ENCODE data around the gene SMC3. TPM values are rescaled to one million over a fixed set of nuclear protein-coding genes. Genes with fewer than 3 reads are reported as not detected.

Gene SMC3
- total and polyA plus RNA-seq, 12 donors = 10.0 to 38.8 (median 21.5) TPM

Small RNA genes within 50 kb of the gene (small RNA-seq; reads per million reads assigned to genes)
- gene RF00019 = 0 reads per million in 2 donors

Other genes with a start within 250 kb of the SMC3 start
- 10 to 100 TPM; 12.4 to 61.7 (median 17.6) TPM for gene DUSP5, start 69.8 kb upstream of the SMC3 start, total RNA-seq
- gene DUSP5, start 69.8 kb upstream of the SMC3 start, polyA plus RNA-seq = 10 to 100 TPM; 11.7 to 33.7 (median 17.2) TPM
- gene RBM20, start 76.6 kb downstream of the SMC3 start, total RNA-seq = 1 to 10 TPM in 1 of 9 donors, under 1 TPM in 6, not detected in 2; 0.11 to 2.3 (median 0.25) TPM
- gene RBM20, start 76.6 kb downstream of the SMC3 start, polyA plus RNA-seq = under 1 TPM; 0.07 to 0.35 (median 0.32) TPM